Nephron (organoid): ENCODE measurements around the gene HSFX4.

Source experiments
- H3K27ac Mint-ChIP-seq, 3 experiments: 2 replicates each; pipeline ENCODE4 v1.8.0; 2020; ENCODE audit warnings: mixed read lengths in 3 of 3, mild to moderate bottlenecking in 2 of 3, moderate library complexity in 1 of 3
- H3K27me3 Mint-ChIP-seq: 2 replicates; pipeline ENCODE4 v1.8.0; 2021; ENCODE audit warnings: low read depth, mild to moderate bottlenecking, moderate library complexity, mixed read lengths
- H3K36me3 Mint-ChIP-seq: 2 replicates; pipeline ENCODE4 v1.8.0; 2020; ENCODE audit warnings: low read depth, mixed read lengths
- H3K4me1 Mint-ChIP-seq: 2 replicates; pipeline ENCODE4 v1.8.0; 2020; ENCODE audit warnings: mixed read lengths
- H3K4me3 Mint-ChIP-seq, 3 experiments: 2 replicates each; pipeline ENCODE4 v1.8.0; 2020; ENCODE audit warnings: mild to moderate bottlenecking in 3 of 3, mixed read lengths in 3 of 3, moderate library complexity in 2 of 3
- H3K9me3 Mint-ChIP-seq: 2 replicates; pipeline ENCODE4 v1.8.0; 2020; ENCODE audit warnings: mixed read lengths
- CTCF ChIP-seq, 3 experiments: fragments of 200-600 bp; sonication (generic); IDR thresholded peaks; one replicate each; pipeline ENCODE4 v1.5.0; 2021; ENCODE audit warnings: antibody characterized with exemption in 3 of 3; ENCODE audit not compliant: unreplicated experiment in 3 of 3

HSFX4 gene

DNA sequence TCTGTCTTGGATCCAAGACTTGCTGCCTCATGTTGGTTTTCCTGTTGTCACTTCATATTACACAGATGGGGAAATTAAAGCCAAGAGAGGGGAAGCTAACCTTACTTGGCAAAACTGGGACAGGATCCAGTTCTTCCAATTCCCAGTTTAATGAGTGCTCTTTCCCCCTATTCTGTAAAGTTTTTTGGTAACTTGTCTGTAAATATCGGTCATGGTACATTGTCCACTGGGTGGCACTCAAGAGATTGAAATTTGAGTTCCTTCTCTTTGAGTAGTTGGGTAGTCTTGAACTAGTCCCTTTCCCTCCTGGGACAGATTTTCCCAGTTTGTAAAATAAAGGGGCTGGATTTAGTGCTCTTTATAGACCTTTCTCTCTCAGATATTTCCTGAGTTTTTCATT is 21.3 kb downstream of the HSFX4 start:
- H3K4me1 Mint-ChIP-seq = peaks cover 17% of the 10 kb centered on the region
- H3K36me3 Mint-ChIP-seq = peaks cover 5% of the 10 kb centered on the region
- TF ChIP-seq CTCF (IDR thresholded peaks at IDR 0.05; ENCODE audit: unreplicated experiment in 3 of 3) = peak in 2 of 3 experiments; percentile 29 to 33
- H3K27me3 Mint-ChIP-seq = peaks cover 3% of the 10 kb centered on the region
- H3K4me3 Mint-ChIP-seq = no peak overlapping the region
- peak overlapping the region; percentile 83 to 94 (median 90) for H3K27ac Mint-ChIP-seq
- H3K9me3 Mint-ChIP-seq = no peaks in the 10 kb centered on the region

DNA sequence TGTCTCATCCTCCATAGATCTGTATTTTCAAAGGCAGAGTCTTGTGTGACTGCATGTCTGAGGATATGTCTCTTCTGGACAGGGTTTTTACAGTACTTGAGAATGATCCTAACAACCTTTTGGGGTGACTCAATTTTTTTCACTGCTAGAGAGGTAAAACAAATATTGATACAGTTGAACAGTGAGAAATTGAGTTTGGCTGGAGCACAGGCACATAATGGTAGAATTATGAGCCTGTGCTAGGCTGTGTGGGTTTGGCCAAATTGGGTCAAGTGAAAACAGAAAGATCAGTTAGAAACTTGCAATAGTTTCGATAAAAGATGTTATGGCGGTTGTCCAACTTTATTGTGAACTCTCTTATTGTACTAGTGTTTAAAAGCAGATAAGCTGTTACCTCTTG is 32.2 kb downstream of the HSFX4 start:
- H3K27ac Mint-ChIP-seq = no peak overlapping the region
- no peaks in the 10 kb centered on the region for H3K9me3 Mint-ChIP-seq
- no peak overlapping the region for H3K4me3 Mint-ChIP-seq
- H3K4me1 Mint-ChIP-seq = peaks cover 5% of the 10 kb centered on the region
- TF ChIP-seq CTCF (IDR thresholded peaks at IDR 0.05; ENCODE audit: unreplicated experiment in 3 of 3) = no peak
- H3K27me3 Mint-ChIP-seq = no peaks in the 10 kb centered on the region
- peaks cover 15% of the 10 kb centered on the region for H3K36me3 Mint-ChIP-seq

GRCh38 chrX:149962010-149962409 is 32.6 kb downstream of the HSFX4 start:
- no peak overlapping the region for H3K4me3 Mint-ChIP-seq
- H3K4me1 Mint-ChIP-seq = peaks cover 5% of the 10 kb centered on the region
- peaks cover 20% of the 10 kb centered on the region for H3K36me3 Mint-ChIP-seq
- H3K27ac Mint-ChIP-seq = no peak overlapping the region
- TF ChIP-seq CTCF (IDR thresholded peaks at IDR 0.05; ENCODE audit: unreplicated experiment in 3 of 3) = no peak
- H3K27me3 Mint-ChIP-seq = no peaks in the 10 kb centered on the region
- no peaks in the 10 kb centered on the region for H3K9me3 Mint-ChIP-seq

GRCh38 chrX:149962859-149963757 is 33.7 kb downstream of the HSFX4 start:
- Mint-ChIP-seq H3K4me1 (peaks cover 5% of the 10 kb centered on the region), H3K4me3 (no peak overlapping the region), H3K27ac (peak overlapping the region; percentile 3 to 55 (median 5)), H3K36me3 (peaks cover 24% of the 10 kb centered on the region), H3K27me3 (no peaks in the 10 kb centered on the region), H3K9me3 (peaks cover 4% of the 10 kb centered on the region)
- TF ChIP-seq CTCF (IDR thresholded peaks at IDR 0.05; ENCODE audit: unreplicated experiment in 3 of 3) = peak; percentile 54 to 58 (median 54)

GRCh38 chrX:149979126-149979644 is 49.8 kb downstream of the HSFX4 start:
- no peak for TF ChIP-seq CTCF (IDR thresholded peaks at IDR 0.05; ENCODE audit: unreplicated experiment in 3 of 3)
- H3K36me3 Mint-ChIP-seq = no peaks in the 10 kb centered on the region
- no peak overlapping the region for H3K4me3 Mint-ChIP-seq
- peak overlapping the region; percentile 3 to 53 (median 40) for H3K27ac Mint-ChIP-seq
- peaks cover 25% of the 10 kb centered on the region for H3K4me1 Mint-ChIP-seq
- H3K9me3 Mint-ChIP-seq = peaks cover 5% of the 10 kb centered on the region
- H3K27me3 Mint-ChIP-seq = no peaks in the 10 kb centered on the region
